22Rv1 (cell line): Measurements from ENCODE around the gene SRRM1.
"Not testable (repeated sequence)": the region's sequence is repeated elsewhere in the genome, so short reads cannot be mapped to it uniquely, and the experiment has no call there.

ENCODE experiments used
- ZFX ChIP-seq: fragments of 450-650 bp; IDR thresholded peaks from 2 replicates; pipeline ENCODE4 v1.6.1; 2017; ENCODE audit warnings: antibody characterized with exemption, borderline replicate concordance
- TF ChIP-seq, protein P1 (sequence below): fragments of 450-650 bp; IDR thresholded peaks from 2 replicates; pipeline ENCODE4 v1.5.1; 2017; ENCODE audit warnings: mild to moderate bottlenecking

GRCh38 chr1:24671372-24671771, 28.3 kb downstream of the SRRM1 start:
- TF ChIP-seq, protein P1, sequence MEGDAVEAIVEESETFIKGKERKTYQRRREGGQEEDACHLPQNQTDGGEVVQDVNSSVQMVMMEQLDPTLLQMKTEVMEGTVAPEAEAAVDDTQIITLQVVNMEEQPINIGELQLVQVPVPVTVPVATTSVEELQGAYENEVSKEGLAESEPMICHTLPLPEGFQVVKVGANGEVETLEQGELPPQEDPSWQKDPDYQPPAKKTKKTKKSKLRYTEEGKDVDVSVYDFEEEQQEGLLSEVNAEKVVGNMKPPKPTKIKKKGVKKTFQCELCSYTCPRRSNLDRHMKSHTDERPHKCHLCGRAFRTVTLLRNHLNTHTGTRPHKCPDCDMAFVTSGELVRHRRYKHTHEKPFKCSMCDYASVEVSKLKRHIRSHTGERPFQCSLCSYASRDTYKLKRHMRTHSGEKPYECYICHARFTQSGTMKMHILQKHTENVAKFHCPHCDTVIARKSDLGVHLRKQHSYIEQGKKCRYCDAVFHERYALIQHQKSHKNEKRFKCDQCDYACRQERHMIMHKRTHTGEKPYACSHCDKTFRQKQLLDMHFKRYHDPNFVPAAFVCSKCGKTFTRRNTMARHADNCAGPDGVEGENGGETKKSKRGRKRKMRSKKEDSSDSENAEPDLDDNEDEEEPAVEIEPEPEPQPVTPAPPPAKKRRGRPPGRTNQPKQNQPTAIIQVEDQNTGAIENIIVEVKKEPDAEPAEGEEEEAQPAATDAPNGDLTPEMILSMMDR, result not testable (repeated sequence)
- not testable (repeated sequence) for TF ChIP-seq ZFX
